AG08395 (cell line): ENCODE results near the gene TXNDC12.
A peak's percentile ranks its signal among the peaks of the same experiment; 100 is the strongest.
"Not testable (repeated sequence)": the region's sequence is repeated elsewhere in the genome, so short reads cannot be mapped to it uniquely, and the experiment has no call there.

Source experiments
- DNase-seq: peaks from one replicate; pipeline ENCODE4 v3.0.0; 2012; ENCODE audit warnings: mixed read lengths, low spot score

The TXNDC12 gene

GRCh38 chr1:52055066-52055865 lies at the start of gene TXNDC12:
TSS of gene TXNDC12 (minus strand) at chr1:52055191. CDS start at chr1:52055096, 95 bp downstream.
- peak; percentile 90 for DNase-seq

GRCh38 chr1:52102336-52103013 lies 47.5 kb upstream of the TXNDC12 start:
- DNase-seq, result no peak

- DNase-seq, result no peak
Observed at GRCh38 chr1:52098139-52098871, 43.3 kb upstream of the TXNDC12 start.

DNA sequence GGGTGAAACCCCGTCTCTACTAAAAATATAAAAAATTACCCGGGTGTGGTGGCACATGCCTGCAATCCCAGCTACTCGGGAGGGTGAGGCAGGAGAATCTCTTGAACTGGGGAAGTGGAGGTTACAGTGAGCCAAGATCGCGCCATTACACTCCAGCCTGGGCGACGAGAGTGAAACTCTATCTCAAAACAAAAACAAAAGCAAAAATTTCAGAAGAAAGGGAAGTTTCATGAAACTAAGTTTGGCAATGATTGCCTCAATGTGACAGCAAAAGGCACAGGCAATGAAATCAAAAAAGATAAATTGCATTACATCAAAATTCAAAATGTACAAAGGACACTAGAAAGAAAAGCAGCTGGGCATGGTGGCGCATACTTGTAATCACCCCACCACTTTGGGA lies 41.2 kb upstream of the TXNDC12 start:
- DNase-seq, result no peak

GRCh38 chr1:52094300-52094699 lies 39.3 kb upstream of the TXNDC12 start:
- not testable (repeated sequence) for DNase-seq

DNA sequence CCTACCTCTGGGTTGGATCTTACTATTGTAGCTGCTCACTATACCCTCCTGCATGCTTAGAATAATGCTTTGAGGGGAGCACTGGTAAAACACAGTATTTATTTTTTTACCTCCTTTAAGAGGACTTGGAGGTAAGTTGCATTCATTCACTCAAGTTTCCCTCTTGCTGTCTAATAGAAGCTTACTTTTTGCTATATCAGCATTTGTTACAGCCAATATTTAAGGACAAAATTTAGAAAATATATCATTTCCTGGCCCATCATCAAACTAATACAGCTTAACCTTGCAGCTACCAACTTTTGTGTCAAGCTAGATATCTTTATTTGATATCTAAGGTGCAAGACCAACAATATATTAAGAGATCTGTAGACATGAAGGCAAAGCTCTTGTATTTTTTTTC lies 32.9 kb upstream of the TXNDC12 start:
- not testable (repeated sequence) for DNase-seq

DNA sequence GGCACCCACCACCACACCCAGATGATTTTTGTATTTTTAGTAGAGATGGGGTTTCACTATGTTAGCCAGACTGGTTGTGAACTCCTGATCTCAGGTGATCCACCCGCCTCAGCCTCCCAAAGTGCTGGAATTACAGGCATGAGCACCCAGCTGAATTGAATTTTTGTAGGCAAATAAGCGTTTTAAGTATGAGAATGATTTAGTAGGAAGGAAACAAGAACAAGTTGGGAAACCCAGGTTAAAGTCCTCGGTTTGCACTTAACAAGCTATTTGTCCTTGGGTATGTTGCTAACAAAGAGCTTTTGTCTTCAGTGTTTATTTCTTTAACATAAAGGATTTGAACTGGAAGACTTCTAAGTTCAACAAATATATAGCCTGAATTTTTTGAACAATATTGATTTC lies 25.0 kb upstream of the TXNDC12 start:
- no peak for DNase-seq

DNA sequence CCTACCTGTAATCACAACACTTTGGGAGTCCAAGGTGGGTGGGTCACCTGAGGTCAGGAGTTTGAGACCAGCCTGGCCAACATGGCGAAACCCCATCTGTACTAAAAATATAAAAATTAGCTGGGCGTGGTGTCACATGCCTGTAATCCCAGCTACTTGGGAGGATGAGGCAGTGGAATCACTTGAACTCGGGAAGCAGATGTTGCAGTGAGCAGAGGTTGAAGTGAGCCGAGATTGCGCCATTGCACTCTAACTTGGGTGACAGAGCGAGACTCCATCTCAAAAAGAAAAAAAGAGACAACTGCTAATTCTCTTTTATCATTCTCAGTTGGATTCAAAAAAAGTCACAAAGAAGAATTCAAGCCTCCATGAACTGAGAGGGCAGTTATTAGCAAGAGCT lies 22.3 kb upstream of the TXNDC12 start:
- not testable (repeated sequence) for DNase-seq

DNA sequence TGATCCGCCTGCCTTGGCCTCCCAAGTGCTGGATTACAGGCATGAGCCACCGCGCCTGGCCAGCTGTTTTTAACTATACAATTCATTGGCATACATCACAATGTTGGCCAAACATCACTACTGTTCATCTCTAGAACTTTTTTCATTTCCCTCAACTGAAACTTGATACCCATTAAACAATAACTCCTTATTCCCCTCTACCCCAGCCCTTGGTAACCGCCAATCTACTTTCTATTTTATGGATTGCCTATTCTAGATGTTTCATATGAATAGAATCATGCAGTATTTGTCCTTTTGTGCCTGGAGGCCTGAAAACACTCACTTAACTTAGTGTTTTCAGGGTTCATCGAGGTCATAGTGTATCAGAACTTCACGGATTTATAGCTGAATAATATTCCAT lies 17.3 kb upstream of the TXNDC12 start:
- DNase-seq, result no peak

GRCh38 chr1:52070704-52071103 lies 15.7 kb upstream of the TXNDC12 start:
- no peak for DNase-seq

GRCh38 chr1:52063192-52063591 lies 8.2 kb upstream of the TXNDC12 start:
- no peak for DNase-seq

GRCh38 chr1:52060822-52061221 lies 5.8 kb upstream of the TXNDC12 start:
- DNase-seq, result no peak

DNA sequence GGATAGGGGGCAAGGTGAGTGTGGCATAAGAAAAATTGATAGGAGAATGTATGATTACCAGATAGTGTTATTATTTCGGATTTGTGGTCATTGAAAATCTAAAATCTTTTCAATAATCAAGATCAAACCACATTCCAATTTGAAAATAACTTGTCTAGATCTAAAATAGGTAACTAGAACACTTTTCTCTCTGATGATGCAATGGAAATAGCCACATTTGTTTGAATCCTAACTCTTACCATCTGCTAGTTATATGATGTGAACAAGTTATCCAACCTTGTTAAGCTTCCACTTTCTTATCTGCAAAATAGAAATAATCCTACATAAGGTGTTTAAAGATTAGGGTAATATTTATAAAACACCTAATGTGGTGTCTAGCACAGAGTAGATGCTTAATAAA lies 4.9 kb upstream of the TXNDC12 start:
- no peak for DNase-seq

- DNase-seq, result peak; percentile 63
Observed at GRCh38 chr1:52059321-52059720, 4.3 kb upstream of the TXNDC12 start.

GRCh38 chr1:52057876-52058415 lies 3.0 kb upstream of the TXNDC12 start:
- no peak for DNase-seq

- no peak for DNase-seq
Observed at GRCh38 chr1:52057255-52057654, 2.3 kb upstream of the TXNDC12 start.

GRCh38 chr1:52056937-52057231 lies 1.9 kb upstream of the TXNDC12 start:
- peak; percentile 33 for DNase-seq

- DNase-seq, result peak; percentile 91
Observed at GRCh38 chr1:52056163-52056936, 1.4 kb upstream of the TXNDC12 start, which contains the start of gene BTF3L4. TSS of gene BTF3L4 (plus strand) at chr1:52056295. CDS start at chr1:52059848, 3,553 bp downstream.

DNA sequence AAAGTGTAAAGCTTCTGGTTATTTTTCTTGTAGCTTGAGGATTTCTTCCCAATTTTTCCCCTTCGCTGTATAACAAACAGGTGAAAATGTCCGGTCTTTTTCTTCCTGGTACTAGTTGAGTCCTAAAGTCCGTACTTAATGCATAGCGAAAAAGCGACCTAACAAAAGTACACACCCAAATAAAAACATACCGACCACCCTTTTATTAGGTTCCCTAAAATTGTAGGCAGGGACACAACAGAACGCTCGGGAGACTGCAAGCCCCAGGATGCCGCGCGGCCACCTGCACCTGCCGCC lies 823 bp upstream of the TXNDC12 start:
- DNase-seq, result no peak

GRCh38 chr1:52054496-52055065 lies 410 bp downstream of the TXNDC12 start:
- no peak for DNase-seq

DNA sequence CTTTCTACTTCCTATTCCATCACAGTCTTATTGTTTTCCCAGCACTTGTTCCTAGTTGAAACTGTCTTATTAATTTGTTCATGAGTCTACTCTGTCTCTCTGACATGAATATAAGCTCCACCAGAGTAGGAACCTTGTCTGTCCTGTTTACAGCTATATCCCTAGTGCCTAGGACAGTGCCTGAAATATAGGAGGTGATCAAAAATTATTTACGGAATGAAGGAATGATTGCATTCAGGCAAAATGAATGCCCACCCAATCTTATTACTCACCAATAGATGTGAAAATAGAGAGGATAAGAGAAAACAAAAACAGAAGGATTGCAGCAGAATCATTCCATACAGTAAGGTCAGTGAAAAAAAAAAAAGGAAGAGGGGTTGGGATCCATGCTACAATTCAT lies 1.1 kb downstream of the TXNDC12 start:
- no peak for DNase-seq

GRCh38 chr1:52049337-52049736 lies 5.7 kb downstream of the TXNDC12 start:
- DNase-seq, result not testable (repeated sequence)
